HCT116 (cell line): ENCODE data around the gene POFUT1. TPM values are rescaled to one million over a fixed set of nuclear protein-coding genes. Genes with fewer than 3 reads are reported as not detected.

Experiments used
- ATAC-seq: fragments of 200-7000 bp; cut with Tn5 transposase; 2 replicates; pipeline ENCODE4 v1.9.1; 2020; ENCODE audit warnings: mild to moderate bottlenecking, moderate library complexity
- BruUV-seq: library from RNA; stranded (reverse); fragments of 400-500 nt; replicated peaks from 2 replicates; lab custom pipeline; 2021; lab: Mats Ljungman, UMichigan
- CTCF ChIA-PET: fragments of 300-600 bp; sonication (Branson Sonifier 250); formaldehyde crosslinking; loops from one replicate; lab custom pipeline; 2021; ENCODE audit warnings: antibody characterized with exemption; lab: Charles Lee
- POLR2A ChIA-PET: fragments of 300-600, 350-600 bp; sonication (Branson Sonifier 250); formaldehyde crosslinking; loops from one replicate; lab custom pipeline; 2021; ENCODE audit warnings: antibody characterized with exemption; lab: Charles Lee
- RAD21 ChIA-PET, 2 experiments: fragments of 300-600 bp; sonication (Branson Sonifier 250); formaldehyde crosslinking; loops; one replicate each; lab custom pipeline; 2023; ENCODE audit warnings: low total read pairs in 2 of 2; ENCODE audit not compliant: uncharacterized antibody in 2 of 2, unreplicated experiment in 2 of 2, low non-redundant PET in 1 of 2; lab: Charles Lee
- DNase-seq: peaks from one replicate; pipeline ENCODE4 v3.0.0-alpha.2; 2010; ENCODE audit warnings: low read depth, low spot score
- H2AFZ ChIP-seq: fragments of 200-600 bp; shearing (Covaris generic), sonication (generic); 2 replicates; pipeline ENCODE4 v1.6.1; 2017; ENCODE audit warnings: low read depth, mixed run types, mixed read lengths, antibody characterized with exemption, low read length; ENCODE audit not compliant: poor library complexity, severe bottlenecking
- H3K27ac ChIP-seq: 2 replicates; pipeline ENCODE4 v1.5.1; 2012; ENCODE audit warnings: low read depth, low read length
- H3K27me3 ChIP-seq: fragments of 200-600 bp; sonication (generic); 2 replicates; pipeline ENCODE4 v1.6.1; 2016; ENCODE audit warnings: mixed run types, low read length, mixed read lengths; ENCODE audit not compliant: insufficient read depth
- H3K36me3 ChIP-seq, 2 experiments: fragments of 200-500 bp in 1 of 2; fragments of 200-600 bp in 1 of 2; sonication (Bioruptor generic) in 1 of 2; sonication (generic) in 1 of 2; 2 replicates each; pipeline versions ENCODE4 v1.5.1 to v1.6.1; 2014 to 2016; ENCODE audit warnings: low read length in 2 of 2, inconsistent platforms in 1 of 2, mixed read lengths in 1 of 2, mixed run types in 1 of 2; ENCODE audit not compliant: insufficient read depth in 2 of 2, control insufficient read depth in 1 of 2
- H3K4me1 ChIP-seq, 2 experiments: fragments of 200-600 bp in 1 of 2; sonication (generic) in 1 of 2; 2 replicates each; pipeline versions ENCODE4 v1.5.1 to v1.6.1; 2012 to 2017; ENCODE audit warnings: low read length in 2 of 2, inconsistent platforms in 1 of 2, mild to moderate bottlenecking in 1 of 2, mixed read lengths in 1 of 2, mixed run types in 1 of 2, moderate library complexity in 1 of 2; ENCODE audit not compliant: insufficient read depth in 2 of 2, control insufficient read depth in 1 of 2
- H3K4me2 ChIP-seq: fragments of 200-600 bp; sonication (generic); 2 replicates; pipeline ENCODE4 v1.6.1; 2017; ENCODE audit warnings: mixed run types, low read length, mixed read lengths
- H3K4me3 ChIP-seq, 2 experiments: fragments of 200-600 bp in 1 of 2; sonication (generic) in 1 of 2; replicated peaks in 1 of 2; 2 replicates each; pipeline ENCODE4 v1.5.1; 2011 to 2016; ENCODE audit warnings: low read length in 2 of 2, control low read depth in 1 of 2, low read depth in 1 of 2, mild to moderate bottlenecking in 1 of 2, mixed read lengths in 1 of 2, mixed run types in 1 of 2
- H3K79me2 ChIP-seq: fragments of 200-600 bp; sonication (generic); 2 replicates; pipeline ENCODE4 v1.6.1; 2017; ENCODE audit warnings: mild to moderate bottlenecking, mixed run types, low read length, moderate library complexity, mixed read lengths; ENCODE audit not compliant: insufficient read depth
- H3K9ac ChIP-seq: fragments of 200-600 bp; sonication (generic); 2 replicates; pipeline ENCODE4 v1.6.1; 2016; ENCODE audit warnings: low read length, mixed read lengths
- H3K9me2 ChIP-seq: fragments of 200-600 bp; sonication (generic), shearing (Covaris generic); 2 replicates; pipeline ENCODE4 v1.6.1; 2017; ENCODE audit warnings: mixed run types, mild to moderate bottlenecking, moderate library complexity; ENCODE audit not compliant: insufficient read depth
- H3K9me3 ChIP-seq, 2 experiments: fragments of 200-500 bp in 1 of 2; fragments of 200-600 bp in 1 of 2; sonication (Bioruptor generic) in 1 of 2; sonication (generic) in 1 of 2; 2 replicates each; pipeline ENCODE4 v1.6.1; 2014 to 2017; ENCODE audit warnings: low read length in 2 of 2, mixed read lengths in 2 of 2, inconsistent platforms in 1 of 2, low read depth in 1 of 2, mild to moderate bottlenecking in 1 of 2, mixed run types in 1 of 2, moderate library complexity in 1 of 2; ENCODE audit not compliant: control insufficient read depth in 1 of 2, insufficient read depth in 1 of 2
- H4K20me1 ChIP-seq: fragments of 200-600 bp; sonication (generic), shearing (Covaris generic); 2 replicates; pipeline ENCODE4 v1.6.1; 2017; ENCODE audit warnings: mixed run types, mild to moderate bottlenecking, moderate library complexity; ENCODE audit not compliant: insufficient read depth
- CTCF ChIP-seq, 3 experiments: fragments of 200-600 bp in 1 of 3; sonication (generic) in 1 of 3; IDR thresholded peaks in 2 of 3; conservative IDR thresholded peaks in 1 of 3; 2 replicates each; pipeline ENCODE4 v1.5.1; 2012 to 2017; ENCODE audit warnings: low read depth in 2 of 3, low read length in 2 of 3, antibody characterized with exemption in 1 of 3, borderline replicate concordance in 1 of 3, control low read depth in 1 of 3, mild to moderate bottlenecking in 1 of 3, mixed read lengths in 1 of 3, mixed run types in 1 of 3, moderate library complexity in 1 of 3; ENCODE audit not compliant: insufficient read depth in 1 of 3
- ELF1 ChIP-seq: IDR thresholded peaks from 2 replicates; pipeline ENCODE4 v1.6.1; 2012; ENCODE audit warnings: low read depth, borderline replicate concordance
- EZH2 ChIP-seq: fragments of 200-600 bp; sonication (generic); IDR thresholded peaks from 2 replicates; pipeline ENCODE4 v1.6.1; 2017; ENCODE audit warnings: antibody characterized with exemption, mixed run types
- JUND ChIP-seq: IDR thresholded peaks from 2 replicates; pipeline ENCODE4 v1.6.1; 2012
- POLR2A ChIP-seq: IDR thresholded peaks from 2 replicates; pipeline ENCODE4 v1.7.0; 2011; ENCODE audit warnings: borderline replicate concordance; ENCODE audit not compliant: insufficient read depth, insufficient read length; ENCODE audit errors: extremely low read depth
- RAD21 ChIP-seq: IDR thresholded peaks from 2 replicates; pipeline ENCODE4 v1.6.1; 2012; ENCODE audit warnings: low read depth, mild to moderate bottlenecking
- SIN3A ChIP-seq: IDR thresholded peaks from 2 replicates; pipeline ENCODE4 v1.6.1; 2012; ENCODE audit warnings: low read depth
- TCF7L2 ChIP-seq: IDR thresholded peaks from 2 replicates; pipeline ENCODE4 v1.7.0; 2011; ENCODE audit warnings: borderline replicate concordance, inconsistent platforms; ENCODE audit not compliant: insufficient read depth, insufficient read length; ENCODE audit errors: extremely low read depth
- ZFX ChIP-seq: fragments of 450-650 bp; IDR thresholded peaks from 2 replicates; pipeline ENCODE4 v1.6.1; 2017
- intact Hi-C: fragments of 100-400 bp; cut with micrococcal nuclease; formaldehyde crosslinking; loops from 2 replicates; pipeline ENCODE4 v1.10.0; 2022
- total RNA-seq: library from RNA; stranded (reverse); gene quantifications from one replicate; pipeline ENCODE4 v1.2.1, GENCODE V29; 2021; ENCODE audit not compliant: unreplicated experiment
- TF ChIP-seq, protein P1 (sequence below): IDR thresholded peaks from 2 replicates; pipeline ENCODE4 v1.6.1; 2012

Gene POFUT1
- total RNA-seq, 1 experiment from 2014 or later = 34.5 TPM

GRCh38 chr20:32271620-32272019 lies 63.9 kb downstream of the POFUT1 start:
- H2AFZ ChIP-seq = no peak overlapping the region
- RAD21 ChIA-PET = no interaction called here
- intact Hi-C loops = no loop called here

More at GRCh38 chr20:32271620-32272019, 63.9 kb downstream of the POFUT1 start:
- no peak for ATAC-seq
- CTCF ChIA-PET = no interaction called here
- no peak overlapping the region for H3K9ac ChIP-seq
- no peaks in the 10 kb centered on the region for H3K9me2 ChIP-seq
- H3K4me3 ChIP-seq = no peak overlapping the region
- no TSS peak for BruUV-seq
- H4K20me1 ChIP-seq = no peaks in the 10 kb centered on the region
- 0 out of 4 replicates have a peak, but pooled peaks cover 0 to 3% of the 10 kb centered on the region in 2 experiments for H3K9me3 ChIP-seq
- TF ChIP-seq CTCF (IDR thresholded peaks at IDR 0.05 in 2 of 3, conservative IDR thresholded peaks at IDR 0.05 in 1 of 3; ENCODE audit: borderline replicate concordance in 1 of 3, insufficient read depth in 1 of 3, low read depth in 2 of 3, low read length in 2 of 3) = no peak
- TF ChIP-seq SIN3A = no peak
- TF ChIP-seq RAD21 = no peak
- TF ChIP-seq ELF1 = no peak
- no peak for TF ChIP-seq ZFX
- no peak for TF ChIP-seq JUND
- TF ChIP-seq TCF7L2 = no peak
- TF ChIP-seq POLR2A = no peak
- TF ChIP-seq, protein P1, sequence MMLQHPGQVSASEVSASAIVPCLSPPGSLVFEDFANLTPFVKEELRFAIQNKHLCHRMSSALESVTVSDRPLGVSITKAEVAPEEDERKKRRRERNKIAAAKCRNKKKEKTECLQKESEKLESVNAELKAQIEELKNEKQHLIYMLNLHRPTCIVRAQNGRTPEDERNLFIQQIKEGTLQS = no peak
- TF ChIP-seq EZH2 = no peak
- TF ChIP-seq, all 23 proteins: peak for 0
- Histone ChIP-seq H3K79me2 (no peaks in the 10 kb centered on the region), H3K36me3 (no peaks in the 10 kb centered on the region), H3K27ac (no peak overlapping the region), H3K4me1 (peaks cover 0 to 4% of the 10 kb centered on the region in 2 experiments; a peak in 1 of 4 replicates), H3K27me3 (no peaks in the 10 kb centered on the region), H3K4me2 (no peak overlapping the region)
- DNase-seq = no peak
- POLR2A ChIA-PET = no interaction called here
